HCT116 (cell line): ENCODE measurements around the gene NFIB.

ENCODE experiments used
- CEBPB ChIP-seq: IDR thresholded peaks from 2 replicates; pipeline ENCODE4 v1.6.1; 2012; ENCODE audit warnings: low read depth
- EGR1 ChIP-seq: IDR thresholded peaks from 2 replicates; pipeline ENCODE4 v1.6.1; 2012; ENCODE audit warnings: low read depth
- MAX ChIP-seq: IDR thresholded peaks from 2 replicates; pipeline ENCODE4 v1.6.1; 2012
- POLR2A ChIP-seq: IDR thresholded peaks from 2 replicates; pipeline ENCODE4 v1.7.0; 2011; ENCODE audit warnings: borderline replicate concordance; ENCODE audit not compliant: insufficient read depth, insufficient read length; ENCODE audit errors: extremely low read depth
- POLR2AphosphoS5 ChIP-seq: IDR thresholded peaks from 2 replicates; pipeline ENCODE4 v1.6.1; 2011; ENCODE audit warnings: mild to moderate bottlenecking, low read depth, low read length, moderate library complexity
- TCF7L2 ChIP-seq: IDR thresholded peaks from 2 replicates; pipeline ENCODE4 v1.7.0; 2011; ENCODE audit warnings: borderline replicate concordance, inconsistent platforms; ENCODE audit not compliant: insufficient read depth, insufficient read length; ENCODE audit errors: extremely low read depth
- YY1 ChIP-seq: IDR thresholded peaks from 2 replicates; pipeline ENCODE4 v1.6.1; 2011; ENCODE audit warnings: low read length, low read depth, moderate library complexity, mild to moderate bottlenecking; ENCODE audit not compliant: insufficient replicate concordance; ENCODE audit errors: extremely low read depth
- ZFX ChIP-seq: fragments of 450-650 bp; IDR thresholded peaks from 2 replicates; pipeline ENCODE4 v1.6.1; 2017
- ZNF274 ChIP-seq: fragments of 200-500 bp; sonication (Bioruptor generic); IDR thresholded peaks from 2 replicates; pipeline ENCODE4 v1.6.1; 2014; ENCODE audit warnings: mild to moderate bottlenecking, low read depth, low read length, inconsistent platforms
- TF ChIP-seq, protein P1 (sequence below), 3 experiments: fragments of 200-600 bp in 1 of 3; sonication (generic) in 1 of 3; IDR thresholded peaks in 2 of 3; conservative IDR thresholded peaks in 1 of 3; 2 replicates each; pipeline ENCODE4 v1.5.1; 2012 to 2017; ENCODE audit warnings: low read depth in 2 of 3, low read length in 2 of 3, antibody characterized with exemption in 1 of 3, borderline replicate concordance in 1 of 3, control low read depth in 1 of 3, mild to moderate bottlenecking in 1 of 3, mixed read lengths in 1 of 3, mixed run types in 1 of 3, moderate library complexity in 1 of 3; ENCODE audit not compliant: insufficient read depth in 1 of 3

- TF ChIP-seq MAX (no peak), POLR2AphosphoS5 (no peak), TCF7L2 (no peak), YY1 (no peak), CEBPB (no peak), POLR2A (no peak), EGR1 (no peak), ZFX (no peak), ZNF274 (no peak)
- TF ChIP-seq, protein P1, sequence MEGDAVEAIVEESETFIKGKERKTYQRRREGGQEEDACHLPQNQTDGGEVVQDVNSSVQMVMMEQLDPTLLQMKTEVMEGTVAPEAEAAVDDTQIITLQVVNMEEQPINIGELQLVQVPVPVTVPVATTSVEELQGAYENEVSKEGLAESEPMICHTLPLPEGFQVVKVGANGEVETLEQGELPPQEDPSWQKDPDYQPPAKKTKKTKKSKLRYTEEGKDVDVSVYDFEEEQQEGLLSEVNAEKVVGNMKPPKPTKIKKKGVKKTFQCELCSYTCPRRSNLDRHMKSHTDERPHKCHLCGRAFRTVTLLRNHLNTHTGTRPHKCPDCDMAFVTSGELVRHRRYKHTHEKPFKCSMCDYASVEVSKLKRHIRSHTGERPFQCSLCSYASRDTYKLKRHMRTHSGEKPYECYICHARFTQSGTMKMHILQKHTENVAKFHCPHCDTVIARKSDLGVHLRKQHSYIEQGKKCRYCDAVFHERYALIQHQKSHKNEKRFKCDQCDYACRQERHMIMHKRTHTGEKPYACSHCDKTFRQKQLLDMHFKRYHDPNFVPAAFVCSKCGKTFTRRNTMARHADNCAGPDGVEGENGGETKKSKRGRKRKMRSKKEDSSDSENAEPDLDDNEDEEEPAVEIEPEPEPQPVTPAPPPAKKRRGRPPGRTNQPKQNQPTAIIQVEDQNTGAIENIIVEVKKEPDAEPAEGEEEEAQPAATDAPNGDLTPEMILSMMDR (IDR thresholded peaks at IDR 0.05 in 2 of 3, conservative IDR thresholded peaks at IDR 0.05 in 1 of 3; ENCODE audit: borderline replicate concordance in 1 of 3, insufficient read depth in 1 of 3, low read depth in 2 of 3, low read length in 2 of 3) = no peak
These were observed 36.2 kb downstream of the NFIB start for GRCh38 chr9:14277761-14278160.
